NCI-H510A treated with DMSO at 0.1 percent for 48 hours (cell line): ENCODE results near the gene PLA2G4A.

ENCODE experiments used
- DNase-seq: peaks from one replicate; lab custom pipeline; 2025; lab: John Stamatoyannopoulos, UW

The PLA2G4A gene

GRCh38 chr1:187032316-187032981 lies 203.7 kb downstream of the PLA2G4A start:
- DNase-seq: no peak

GRCh38 chr1:187032982-187033692 lies 204.4 kb downstream of the PLA2G4A start:
- no peak for DNase-seq

- DNase-seq: no peak
These were observed 205.1 kb downstream of the PLA2G4A start for GRCh38 chr1:187033693-187034390.

- no peak for DNase-seq
These were observed 205.8 kb downstream of the PLA2G4A start for GRCh38 chr1:187034501-187034900.

- no peak for DNase-seq
These were observed 209.3 kb downstream of the PLA2G4A start for GRCh38 chr1:187037973-187038553.
